ENCODE results near the gene CHST9.
"Not testable (repeated sequence)": the region's sequence is repeated elsewhere in the genome, so short reads cannot be mapped to it uniquely, and the experiment has no call there.

Gene CHST9

DNA sequence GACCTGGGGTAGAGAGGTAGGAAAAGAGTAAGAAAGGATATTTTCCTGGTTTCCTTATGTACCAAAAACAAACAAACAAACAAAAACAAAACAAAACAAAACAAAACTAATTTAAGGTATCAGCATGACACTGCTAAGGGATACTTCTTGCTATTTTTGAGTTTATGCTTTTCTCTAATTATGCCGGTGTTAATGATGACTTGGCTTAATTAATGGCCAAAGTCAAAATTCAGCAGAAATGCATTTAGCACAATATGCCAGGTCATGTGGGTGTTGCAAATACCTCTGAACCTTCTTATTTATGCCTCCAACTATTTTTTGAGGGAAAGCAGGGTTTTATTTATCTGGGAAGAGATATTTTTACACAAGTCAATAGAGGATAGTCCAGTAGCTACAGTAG lies 3.2 kb upstream of the CHST9 start:
- H3K4me3 ChIP-seq (ENCODE audit: low read length): no peak overlapping the region
- no peak for TF ChIP-seq ZNF274 (IDR thresholded peaks at IDR 0.05; ENCODE audit: low read depth, low read length)

DNA sequence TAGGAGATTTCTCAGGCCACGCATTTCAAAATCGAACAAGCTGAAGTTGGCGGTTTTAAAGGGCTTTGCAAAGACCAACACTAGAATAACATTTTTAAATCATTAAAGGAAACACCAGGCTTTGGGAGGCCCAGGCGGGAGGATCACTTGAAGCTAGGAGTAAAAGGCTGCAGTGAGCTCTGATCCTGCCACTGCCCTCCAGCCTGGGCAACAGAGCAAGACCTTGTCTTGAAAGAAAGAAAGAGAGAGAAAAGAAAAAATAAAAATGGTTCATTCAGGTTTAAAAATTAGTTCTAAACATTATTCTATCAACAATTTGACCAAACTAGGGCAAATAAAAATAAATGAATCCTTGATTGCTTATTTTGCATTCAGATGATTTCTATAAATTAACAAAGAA lies 789 bp upstream of the CHST9 start:
- H3K4me3 ChIP-seq (ENCODE audit: low read length): no peak overlapping the region
- no peak for TF ChIP-seq ZNF274 (IDR thresholded peaks at IDR 0.05; ENCODE audit: low read depth, low read length)

DNA sequence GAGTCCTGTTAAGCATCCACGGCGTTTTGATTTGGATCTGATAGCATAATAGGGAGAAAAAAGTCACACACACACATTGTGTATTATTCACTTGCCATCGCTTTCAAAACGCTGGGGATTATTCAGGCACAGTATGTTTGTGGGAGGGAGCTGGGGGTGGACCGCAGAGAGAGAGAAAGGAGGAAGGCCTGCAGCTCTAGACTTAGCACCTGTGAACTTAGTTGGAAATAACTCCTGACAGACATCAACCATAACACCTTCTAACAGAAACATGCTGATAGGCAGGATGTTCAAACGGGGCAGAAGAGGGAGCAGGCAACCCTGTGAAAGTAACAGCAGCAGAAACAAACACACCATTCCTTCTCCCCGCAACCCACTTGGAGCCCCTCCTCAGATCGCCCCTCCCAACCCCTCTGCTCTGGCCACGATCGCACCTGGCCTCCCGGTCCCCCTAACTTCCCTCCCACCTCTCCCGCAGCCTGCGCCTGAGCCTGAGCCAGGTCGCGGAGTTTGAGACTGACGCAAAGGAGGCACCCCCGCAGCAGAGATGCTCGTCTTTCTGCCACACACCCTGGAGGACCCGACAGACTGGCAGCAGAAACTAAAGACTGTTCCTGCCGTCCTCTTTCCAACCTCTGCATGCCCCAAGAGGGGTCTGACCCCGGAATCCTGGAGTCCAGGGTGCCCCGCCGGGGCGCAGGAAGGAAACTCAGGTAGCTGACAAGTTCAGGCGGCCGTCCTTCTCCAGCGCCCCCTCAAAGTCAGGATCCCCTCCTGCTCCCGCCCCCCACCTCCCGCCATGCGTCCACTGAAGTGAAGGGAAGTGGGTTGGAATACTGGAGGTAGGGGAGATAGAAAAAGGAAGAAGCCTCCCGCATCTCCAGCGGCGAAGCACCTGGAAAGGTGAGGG lies 738 bp downstream of the CHST9 start:
- no peak for TF ChIP-seq ZNF274 (IDR thresholded peaks at IDR 0.05; ENCODE audit: low read depth, low read length)
- no peak overlapping the region; the same call in 1 of the 2 replicates for H3K4me3 ChIP-seq (ENCODE audit: low read length)

DNA sequence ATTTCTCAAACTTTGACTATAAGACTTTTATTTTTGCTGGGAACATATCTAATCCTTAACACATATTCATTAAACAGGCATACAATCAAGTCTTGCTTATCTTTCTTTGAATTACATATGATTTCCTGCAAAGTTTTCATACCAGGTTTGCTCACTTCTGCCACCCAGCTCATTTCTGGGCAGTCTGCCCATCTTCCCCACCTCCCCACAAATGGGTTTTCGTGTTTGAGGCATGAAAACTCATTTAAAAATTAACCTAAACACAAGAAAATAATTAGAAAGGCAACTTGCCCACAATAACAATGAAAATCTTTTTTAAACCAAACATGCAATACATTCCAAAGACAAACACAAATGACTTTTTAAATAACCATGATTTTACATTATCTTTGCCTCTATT lies 3.4 kb downstream of the CHST9 start:
- H3K4me3 ChIP-seq (ENCODE audit: low read length): no peak overlapping the region
- no peak for TF ChIP-seq ZNF274 (IDR thresholded peaks at IDR 0.05; ENCODE audit: low read depth, low read length)

DNA sequence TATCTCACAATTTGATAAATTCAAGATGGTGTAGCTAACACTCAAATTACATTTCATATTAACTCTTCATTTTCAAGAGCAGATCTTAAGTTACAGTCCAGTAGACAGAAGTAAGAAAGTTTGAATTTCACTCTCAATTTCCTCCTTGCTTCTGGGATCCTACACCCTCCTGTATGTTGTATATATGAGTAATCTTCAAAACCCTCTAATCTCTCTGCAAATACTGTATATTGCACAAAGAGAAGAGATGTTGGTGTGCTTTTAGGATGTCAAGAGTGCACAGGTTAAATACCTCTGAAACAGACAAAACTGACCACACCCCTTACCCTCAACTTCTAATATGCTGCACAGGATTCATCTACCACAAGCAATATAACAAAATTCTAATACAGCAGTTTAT lies 6.7 kb downstream of the CHST9 start:
- H3K4me3 ChIP-seq (ENCODE audit: low read length): no peak overlapping the region
- TF ChIP-seq ZNF274 (IDR thresholded peaks at IDR 0.05; ENCODE audit: low read depth, low read length): no peak

DNA sequence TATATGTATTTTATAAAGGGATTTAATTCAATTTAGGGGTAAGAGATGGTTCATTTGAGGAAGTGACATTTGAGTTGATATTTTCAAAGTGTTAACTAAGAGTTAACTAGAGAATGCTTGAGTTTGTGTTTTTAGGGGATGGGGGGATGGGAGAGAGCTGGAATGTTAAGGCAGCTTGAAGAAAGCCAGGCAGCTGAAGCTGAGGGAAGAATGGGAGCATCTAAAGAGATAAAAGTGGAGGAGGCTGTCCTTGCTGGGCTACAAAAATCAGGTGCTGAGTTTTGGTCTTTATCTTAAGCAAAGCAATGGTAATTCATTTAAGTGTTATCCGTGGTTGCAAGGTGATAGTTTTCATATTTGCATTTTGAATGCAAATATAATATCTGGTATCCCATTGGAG lies 9.2 kb downstream of the CHST9 start:
- TF ChIP-seq ZNF274 (IDR thresholded peaks at IDR 0.05; ENCODE audit: low read depth, low read length): no peak
- no peak overlapping the region for H3K4me3 ChIP-seq (ENCODE audit: low read length)

DNA sequence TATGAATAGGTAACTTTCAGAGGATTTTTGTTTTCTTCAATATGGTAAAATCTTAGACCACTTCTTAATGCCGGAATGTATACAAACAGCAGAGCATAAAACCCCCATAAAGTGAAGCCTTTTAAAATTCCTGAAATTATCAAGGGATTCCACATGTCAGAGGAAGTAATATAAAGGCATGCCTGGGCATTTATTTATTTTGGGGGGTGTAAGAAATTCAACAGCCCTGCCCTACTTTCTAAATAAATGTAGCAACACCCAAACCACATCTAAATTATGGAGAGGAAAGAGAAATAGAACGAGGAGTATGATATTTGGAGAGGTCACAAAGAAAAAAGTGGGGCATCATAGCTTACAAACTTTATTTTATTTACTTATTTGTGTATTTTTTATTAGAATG lies 9.9 kb downstream of the CHST9 start:
- TF ChIP-seq ZNF274 (IDR thresholded peaks at IDR 0.05; ENCODE audit: low read depth, low read length): no peak
- no peak overlapping the region for H3K4me3 ChIP-seq (ENCODE audit: low read length)

DNA sequence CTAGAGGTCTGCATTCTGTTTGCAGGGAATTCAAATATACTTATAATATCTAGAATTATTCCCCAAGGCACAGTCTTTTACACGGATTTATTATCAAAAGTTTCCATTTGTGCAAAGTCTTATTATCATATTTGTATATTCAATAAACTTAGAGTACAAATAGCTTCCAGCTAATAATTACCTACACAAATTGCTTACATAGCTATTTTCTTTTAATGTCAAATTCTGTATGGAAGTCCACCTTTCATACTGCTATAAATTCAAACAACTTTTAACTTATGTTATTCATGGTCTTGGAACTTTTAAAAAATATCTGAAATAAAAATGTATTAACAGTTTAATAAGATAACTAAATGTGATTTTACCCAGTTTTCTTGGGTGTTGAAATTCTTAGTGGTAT lies 13.1 kb downstream of the CHST9 start:
- no peak overlapping the region for H3K4me3 ChIP-seq (ENCODE audit: low read length)
- no peak for TF ChIP-seq ZNF274 (IDR thresholded peaks at IDR 0.05; ENCODE audit: low read depth, low read length)

DNA sequence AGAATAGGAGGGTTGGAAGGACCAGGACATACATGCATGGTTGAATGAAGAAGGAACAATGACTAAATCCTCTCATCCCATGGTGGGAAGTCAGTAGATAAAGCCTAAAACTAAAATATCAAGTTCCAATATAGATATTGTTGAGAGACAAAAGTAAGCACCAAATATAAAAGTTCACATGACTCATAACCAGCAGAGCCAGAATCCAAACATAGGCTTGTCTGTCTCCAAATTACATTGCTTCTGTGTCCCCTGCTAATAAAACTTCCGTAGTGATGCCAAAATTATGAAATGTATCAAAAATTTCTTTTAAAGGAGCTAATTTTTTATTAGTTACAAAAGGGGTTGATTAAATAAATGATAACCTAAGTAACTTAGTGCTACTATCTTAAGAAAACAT lies 19.7 kb downstream of the CHST9 start:
- no peak for TF ChIP-seq ZNF274 (IDR thresholded peaks at IDR 0.05; ENCODE audit: low read depth, low read length)
- no peak overlapping the region for H3K4me3 ChIP-seq (ENCODE audit: low read length)

DNA sequence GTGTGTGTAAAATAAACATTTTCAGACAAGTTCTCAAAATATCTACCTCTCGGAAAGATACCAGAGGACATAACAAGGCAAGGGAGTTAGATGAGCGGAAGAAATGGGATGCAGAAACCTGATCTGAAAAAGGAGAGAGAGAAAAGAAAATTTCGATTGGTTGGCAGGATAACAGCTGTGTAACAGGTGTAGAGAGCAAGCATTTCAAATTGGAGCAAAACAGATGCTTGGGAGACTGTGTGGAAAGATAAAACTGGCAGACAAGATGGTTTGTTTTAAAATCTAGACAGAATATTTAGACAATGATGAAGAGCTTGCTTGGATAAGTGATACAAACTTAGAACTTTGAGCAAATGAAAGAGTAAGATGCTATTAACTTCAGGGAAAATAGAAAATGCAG lies 20.2 kb downstream of the CHST9 start:
- H3K4me3 ChIP-seq (ENCODE audit: low read length): no peak overlapping the region
- TF ChIP-seq ZNF274 (IDR thresholded peaks at IDR 0.05; ENCODE audit: low read depth, low read length): no peak

DNA sequence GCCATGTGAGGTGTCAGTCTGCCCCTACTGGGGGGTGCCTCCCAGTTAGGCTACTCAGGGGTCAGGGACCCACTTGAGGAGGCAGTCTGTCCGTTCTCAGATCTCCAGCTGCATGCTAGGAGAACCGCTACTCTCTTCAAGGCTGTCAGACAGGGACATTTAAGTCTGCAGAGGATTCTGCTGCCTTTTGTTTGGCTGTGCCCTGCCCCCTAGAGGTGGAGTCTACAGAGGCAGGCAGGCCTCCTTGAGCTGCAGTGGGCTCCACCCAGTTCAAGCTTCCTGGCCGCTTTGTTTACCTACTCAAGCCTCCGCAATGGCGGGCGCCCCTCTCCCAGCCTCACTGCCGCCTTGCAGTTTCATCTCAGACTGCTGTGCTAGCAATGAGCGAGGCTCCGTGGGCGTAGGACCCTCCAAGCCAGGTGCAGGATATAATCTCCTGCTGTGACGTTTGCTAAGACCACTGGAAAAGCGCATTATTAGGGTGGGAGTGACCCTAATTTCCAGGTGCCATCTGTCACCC lies 21.9 kb downstream of the CHST9 start:
- not testable (repeated sequence) for H3K4me3 ChIP-seq (ENCODE audit: low read length)

DNA sequence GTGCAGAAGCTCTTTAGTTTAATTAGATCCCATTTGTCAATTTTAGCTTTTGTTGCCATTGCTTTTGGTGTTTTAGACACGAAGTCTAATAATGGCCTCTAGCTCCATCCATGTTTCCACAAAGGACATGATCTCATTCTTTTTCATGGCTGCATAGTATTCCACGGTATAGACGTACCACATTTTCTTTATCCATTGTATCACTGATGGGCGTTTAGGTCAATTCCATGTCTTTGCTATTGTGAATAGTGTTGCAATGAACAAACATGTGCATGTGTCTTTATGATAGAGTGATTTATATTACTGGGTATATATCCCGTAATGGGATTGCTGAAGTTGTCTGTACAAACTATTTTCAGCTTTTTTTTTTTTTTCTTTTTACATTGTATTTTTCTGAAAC lies 35.9 kb downstream of the CHST9 start:
- not testable (repeated sequence) for H3K4me3 ChIP-seq (ENCODE audit: low read length)

DNA sequence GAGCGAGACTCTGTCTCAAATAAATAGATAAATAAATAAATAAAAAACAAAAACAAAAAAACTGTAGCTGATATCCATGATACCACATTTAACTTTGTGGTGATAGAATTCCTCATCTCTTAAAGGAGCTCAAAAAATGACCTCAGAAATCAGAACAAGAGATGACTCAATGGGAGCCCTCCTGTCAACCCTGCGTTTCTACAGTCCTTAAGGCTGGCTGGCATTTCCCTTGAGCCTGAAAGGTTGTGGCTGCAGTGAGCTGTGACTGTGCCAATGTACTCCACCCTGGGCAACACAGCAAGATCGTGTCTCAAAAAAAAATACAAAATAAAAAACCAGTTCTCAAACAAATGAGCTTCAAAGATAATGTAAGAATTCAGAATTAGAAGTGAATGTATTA lies 40.4 kb downstream of the CHST9 start:
- TF ChIP-seq ZNF274 (IDR thresholded peaks at IDR 0.05; ENCODE audit: low read depth, low read length): no peak
- no peak overlapping the region for H3K4me3 ChIP-seq (ENCODE audit: low read length)

DNA sequence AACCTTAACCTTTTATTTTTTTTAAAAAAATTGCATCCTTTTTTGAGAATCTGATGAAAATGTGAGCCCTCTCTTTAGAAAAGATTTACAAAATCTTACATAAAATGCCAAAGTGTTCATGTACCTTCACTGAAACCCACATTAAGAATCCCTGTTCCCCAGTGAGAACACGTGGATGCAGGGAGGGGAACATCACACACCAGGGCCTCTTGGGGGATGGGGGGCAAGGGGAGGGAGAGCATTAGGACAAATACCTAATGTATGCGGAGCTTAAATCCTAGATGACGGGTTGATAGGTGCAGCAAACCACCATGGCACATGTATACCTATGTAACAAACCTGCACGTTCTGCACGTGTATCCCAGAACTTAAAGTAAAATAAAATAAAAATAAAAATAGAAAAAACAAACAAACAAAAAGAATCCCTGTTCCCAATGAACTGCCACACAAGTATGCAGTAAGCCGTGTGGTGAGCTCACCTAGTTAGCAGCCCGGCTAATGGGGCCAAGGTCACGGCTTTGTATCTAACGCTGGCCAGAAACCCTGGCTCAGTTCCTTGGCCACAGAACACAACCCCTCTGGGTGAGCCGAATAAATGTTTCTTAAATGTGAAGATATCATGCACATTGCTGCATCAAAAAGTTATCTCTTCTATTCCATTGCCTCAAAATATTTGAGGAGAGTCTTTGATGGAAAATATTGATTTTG lies 41.4 kb downstream of the CHST9 start:
- no peak overlapping the region for H3K4me3 ChIP-seq (ENCODE audit: low read length)
- no peak for TF ChIP-seq ZNF274 (IDR thresholded peaks at IDR 0.05; ENCODE audit: low read depth, low read length)

DNA sequence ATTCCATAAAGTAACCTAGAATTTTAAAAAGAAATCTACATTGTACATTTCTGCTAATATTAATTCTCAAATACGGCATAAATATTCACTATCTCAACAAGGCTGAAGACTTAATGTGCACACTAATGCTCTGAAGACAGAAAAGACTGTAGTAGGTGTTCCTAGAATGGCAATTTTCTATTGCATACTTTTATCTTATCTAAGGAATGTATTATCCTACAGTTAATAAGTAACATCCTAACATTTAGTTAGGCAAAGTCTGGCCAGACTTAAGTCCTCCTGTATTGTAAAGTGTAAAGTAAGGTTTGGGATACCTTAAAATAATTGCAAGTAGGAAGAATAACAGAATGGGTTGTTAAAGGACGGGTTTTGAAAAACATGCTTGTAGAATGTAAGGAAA lies 42.2 kb downstream of the CHST9 start:
- TF ChIP-seq ZNF274 (IDR thresholded peaks at IDR 0.05; ENCODE audit: low read depth, low read length): no peak
- H3K4me3 ChIP-seq (ENCODE audit: low read length): no peak overlapping the region
